A549 (cell line): Measurements from ENCODE around the gene MYO10.
A peak's percentile ranks its signal among the peaks of the same experiment; 100 is the strongest.

Experiments
- CTCF ChIP-seq: fragments of >200 bp; sonication (Bioruptor Twin); formaldehyde crosslinking; IDR thresholded peaks from 3 replicates; pipeline ENCODE4 v1.5.1; 2016
- EP300 ChIP-seq, 2 experiments: fragments of >200 bp; sonication (Bioruptor Twin); formaldehyde crosslinking; IDR thresholded peaks; 2 replicates in 1 of 2; 3 replicates in 1 of 2; pipeline ENCODE4 v1.6.1; 2016 to 2017
- MAFK ChIP-seq: fragments of 450-650 bp; IDR thresholded peaks from 2 replicates; pipeline ENCODE4 v1.6.1; 2014; ENCODE audit not compliant: partially characterized antibody
- NFE2L2 ChIP-seq: fragments of 150-350 bp; conservative IDR thresholded peaks from 2 replicates; pipeline ENCODE4 v1.6.1; 2014; ENCODE audit warnings: low read length
- POLR2A ChIP-seq: IDR thresholded peaks from 2 replicates; pipeline ENCODE4 v1.6.1; 2012; ENCODE audit warnings: mild to moderate bottlenecking, low read length
- RAD21 ChIP-seq, 2 experiments: fragments of >200 bp in 1 of 2; sonication (Bioruptor Twin) in 1 of 2; formaldehyde crosslinking in 1 of 2; IDR thresholded peaks in 1 of 2; conservative IDR thresholded peaks in 1 of 2; 2 replicates in 1 of 2; 3 replicates in 1 of 2; pipeline ENCODE4 v1.6.1; 2012 to 2018; ENCODE audit warnings: inconsistent platforms in 1 of 2
- RCOR1 ChIP-seq: fragments of 150-350 bp; IDR thresholded peaks from 2 replicates; pipeline ENCODE4 v1.6.1; 2014; ENCODE audit warnings: antibody characterized with exemption, low read length, low read depth
- REST ChIP-seq: fragments of 200-600 bp; sonication (generic); IDR thresholded peaks from 2 replicates; pipeline ENCODE4 v1.6.1; 2016; ENCODE audit warnings: antibody characterized with exemption, mild to moderate bottlenecking, moderate library complexity
- RNF2 ChIP-seq: fragments of 200-600 bp; sonication (generic); IDR thresholded peaks from 2 replicates; pipeline ENCODE4 v1.6.1; 2016; ENCODE audit warnings: low read depth, mild to moderate bottlenecking, antibody characterized with exemption, moderate library complexity, borderline replicate concordance
- SREBF2 ChIP-seq: fragments of 450-650 bp; IDR thresholded peaks from 2 replicates; pipeline ENCODE4 v1.6.1; 2014; ENCODE audit warnings: mild to moderate bottlenecking, moderate library complexity

- TF ChIP-seq CTCF (no peak), RCOR1 (no peak), REST (no peak), EP300 (IDR thresholded peaks at IDR 0.05) (peak; percentile 80 to 88), RAD21 (conservative IDR thresholded peaks at IDR 0.05 in 1 of 2, IDR thresholded peaks at IDR 0.05 in 1 of 2) (peak in 1 of 2 experiments; percentile 20; a peak in 1 of 5 replicates), POLR2A (no peak), MAFK (peak; percentile 84), NFE2L2 (peak; percentile 86), SREBF2 (no peak), RNF2 (no peak)
These were observed 38.8 kb downstream of the MYO10 start for GRCh38 chr5:16897284-16897704.
